ENCODE measurements around the gene DMC1. TPM values are rescaled to one million over a fixed set of nuclear protein-coding genes. Genes with fewer than 3 reads are reported as not detected.

DMC1 gene
- total RNA-seq, 1 experiment from 2014 or later: 4.4 TPM

GRCh38 chr22:38504731-38505540, 65.0 kb downstream of the DMC1 start:
- BruUV-seq (replicated peaks): no TSS peak
- DNase-seq: peak; percentile 40
- intact Hi-C loops (cut with micrococcal nuclease; ENCODE audit: unreplicated experiment): loop anchor here (5.0 kb wide), 1 partner anchor 62 kb away; no protein-coding TSS in a partner anchor
- Mint-ChIP-seq H3K4me1 (ENCODE audit: low read depth, unreplicated experiment) (peaks cover 37% of the 10 kb centered on the region), H3K9me3 (ENCODE audit: low read depth, unreplicated experiment) (no peaks in the 10 kb centered on the region), H3K27me3 (ENCODE audit: unreplicated experiment) (no peaks in the 10 kb centered on the region), H3K27ac (ENCODE audit: unreplicated experiment) (peak overlapping the region; percentile 100), H3K36me3 (ENCODE audit: insufficient read depth, unreplicated experiment) (peaks cover 72% of the 10 kb centered on the region), H3K4me3 (ENCODE audit: low read depth, unreplicated experiment) (peak overlapping the region; percentile 99)
- no peak for TF ChIP-seq CTCF (IDR thresholded peaks at IDR 0.05; ENCODE audit: unreplicated experiment)
- CTCF ChIA-PET: no interaction called here

- CTCF ChIA-PET: no interaction called here
- no peak for DNase-seq
- intact Hi-C loops (cut with micrococcal nuclease; ENCODE audit: unreplicated experiment): loop anchor here (5.0 kb wide), 1 partner anchor 64 kb away; no protein-coding TSS in a partner anchor
- Mint-ChIP-seq H3K9me3 (ENCODE audit: low read depth, unreplicated experiment) (no peaks in the 10 kb centered on the region), H3K4me1 (ENCODE audit: low read depth, unreplicated experiment) (peaks cover 29% of the 10 kb centered on the region), H3K27ac (ENCODE audit: unreplicated experiment) (peak overlapping the region; percentile 42), H3K4me3 (ENCODE audit: low read depth, unreplicated experiment) (peak overlapping the region; percentile 99), H3K27me3 (ENCODE audit: unreplicated experiment) (no peaks in the 10 kb centered on the region), H3K36me3 (ENCODE audit: insufficient read depth, unreplicated experiment) (peaks cover 90% of the 10 kb centered on the region)
- TF ChIP-seq CTCF (IDR thresholded peaks at IDR 0.05; ENCODE audit: unreplicated experiment): no peak
- BruUV-seq (replicated peaks): no TSS peak
Observed at GRCh38 chr22:38503021-38503420, 67.0 kb downstream of the DMC1 start.

- H3K4me1 Mint-ChIP-seq (ENCODE audit: low read depth, unreplicated experiment): peaks cover 29% of the 10 kb centered on the region
- peaks cover 94% of the 10 kb centered on the region for H3K36me3 Mint-ChIP-seq (ENCODE audit: insufficient read depth, unreplicated experiment)
- H3K4me3 Mint-ChIP-seq (ENCODE audit: low read depth, unreplicated experiment): peak overlapping the region; percentile 99
- BruUV-seq (replicated peaks): no TSS peak
- TF ChIP-seq CTCF (IDR thresholded peaks at IDR 0.05; ENCODE audit: unreplicated experiment): no peak
- CTCF ChIA-PET: interaction anchor here (0.5 kb wide), 1 partner anchor 138 kb away, joined by 3 read pairs; no protein-coding TSS in a partner anchor
- H3K9me3 Mint-ChIP-seq (ENCODE audit: low read depth, unreplicated experiment): no peaks in the 10 kb centered on the region
- no peaks in the 10 kb centered on the region for H3K27me3 Mint-ChIP-seq (ENCODE audit: unreplicated experiment)
- no peak for DNase-seq
- intact Hi-C loops (cut with micrococcal nuclease; ENCODE audit: unreplicated experiment): loop anchor here (5.0 kb wide), 1 partner anchor 65 kb away; no protein-coding TSS in a partner anchor
- peak overlapping the region; percentile 42 for H3K27ac Mint-ChIP-seq (ENCODE audit: unreplicated experiment)
Observed at GRCh38 chr22:38501797-38502672, 67.9 kb downstream of the DMC1 start.

GRCh38 chr22:38497869-38498268, 72.1 kb downstream of the DMC1 start:
- intact Hi-C loops (cut with micrococcal nuclease; ENCODE audit: unreplicated experiment): no loop called here
- no peak for DNase-seq
- Mint-ChIP-seq H3K4me1 (ENCODE audit: low read depth, unreplicated experiment) (peaks cover 13% of the 10 kb centered on the region), H3K4me3 (ENCODE audit: low read depth, unreplicated experiment) (no peak overlapping the region), H3K27me3 (ENCODE audit: unreplicated experiment) (no peaks in the 10 kb centered on the region), H3K9me3 (ENCODE audit: low read depth, unreplicated experiment) (no peaks in the 10 kb centered on the region), H3K36me3 (ENCODE audit: insufficient read depth, unreplicated experiment) (peaks cover 94% of the 10 kb centered on the region), H3K27ac (ENCODE audit: unreplicated experiment) (no peak overlapping the region)
- BruUV-seq (replicated peaks): no TSS peak
- no peak for TF ChIP-seq CTCF (IDR thresholded peaks at IDR 0.05; ENCODE audit: unreplicated experiment)
- CTCF ChIA-PET: no interaction called here
